Kidney epithelial cell (primary cell): Measurements from ENCODE around the gene PNO1. TPM values are rescaled to one million over a fixed set of nuclear protein-coding genes. Genes with fewer than 3 reads are reported as not detected.
"Not testable (repeated sequence)": the region's sequence is repeated elsewhere in the genome, so short reads cannot be mapped to it uniquely, and the experiment has no call there.

Experiments used
- DNase-seq: peaks from one replicate; pipeline ENCODE4 v3.0.0-alpha.2; 2010; ENCODE audit warnings: low read depth
- H3K27me3 ChIP-seq: 2 replicates; pipeline ENCODE4 v1.6.0; 2011; ENCODE audit warnings: low read length; ENCODE audit not compliant: control insufficient read depth, insufficient read depth
- H3K36me3 ChIP-seq: 2 replicates; pipeline ENCODE4 v1.5.1; 2011; ENCODE audit warnings: low read length; ENCODE audit not compliant: control insufficient read depth, insufficient read depth
- H3K4me3 ChIP-seq: 2 replicates; pipeline ENCODE4 v1.5.1; 2011; ENCODE audit warnings: low read depth, mild to moderate bottlenecking, control low read depth, low read length
- CTCF ChIP-seq: IDR thresholded peaks from 2 replicates; pipeline ENCODE4 v1.5.1; 2011; ENCODE audit warnings: mild to moderate bottlenecking, moderate library complexity, low read length, control low read depth, inconsistent platforms; ENCODE audit not compliant: insufficient read depth, poor library complexity, severe bottlenecking
- total RNA-seq: library from RNA; depleted of rRNA; stranded (reverse); fragments of >200 nt; gene quantifications from 2 replicates; pipeline ENCODE4 v1.2.3, GENCODE V29; 2015

Gene PNO1
- total RNA-seq, 1 donor from 2014 or later, result 21.2 TPM

GRCh38 chr2:68172990-68173700, 15.5 kb downstream of the PNO1 start:
- no peak for DNase-seq
- Histone ChIP-seq H3K36me3 (no peaks in the 10 kb centered on the region), H3K27me3 (no peaks in the 10 kb centered on the region), H3K4me3 (no peak overlapping the region)
- TF ChIP-seq CTCF, result no peak

- not testable (repeated sequence) for H3K27me3 ChIP-seq, H3K4me3 ChIP-seq, DNase-seq, H3K36me3 ChIP-seq
Measured at GRCh38 chr2:68175210-68175609, 17.5 kb downstream of the PNO1 start.

DNA sequence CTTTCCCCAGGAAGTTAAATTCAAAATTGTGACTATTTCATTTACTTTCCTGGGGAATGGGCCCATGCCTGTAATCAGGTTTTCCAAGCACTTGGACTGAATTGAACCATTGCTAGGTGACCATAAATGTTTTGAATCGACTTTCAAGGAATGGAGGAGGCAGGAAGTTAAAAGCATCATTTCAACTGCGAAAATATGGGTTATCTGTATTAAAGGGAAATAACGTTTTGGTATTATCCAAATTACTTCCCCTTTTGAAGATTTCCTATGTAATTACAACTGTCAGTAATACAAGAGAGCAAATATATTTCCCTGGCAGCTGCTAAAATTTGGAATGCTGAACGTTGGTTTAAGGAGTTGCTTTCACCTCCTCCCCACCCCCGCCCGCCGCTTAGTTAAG, 19.0 kb downstream of the PNO1 start:
- Histone ChIP-seq H3K4me3 (no peak overlapping the region), H3K36me3 (no peaks in the 10 kb centered on the region), H3K27me3 (no peaks in the 10 kb centered on the region)
- TF ChIP-seq CTCF, result no peak
- DNase-seq, result no peak

GRCh38 chr2:68177541-68177940, 19.9 kb downstream of the PNO1 start:
- DNase-seq, result no peak
- no peak overlapping the region for H3K4me3 ChIP-seq
- no peaks in the 10 kb centered on the region for H3K27me3 ChIP-seq
- TF ChIP-seq CTCF, result no peak
- no peaks in the 10 kb centered on the region for H3K36me3 ChIP-seq

GRCh38 chr2:68178432-68178831, 20.7 kb downstream of the PNO1 start:
- H3K36me3 ChIP-seq, result no peaks in the 10 kb centered on the region
- TF ChIP-seq CTCF, result no peak
- no peak overlapping the region for H3K4me3 ChIP-seq
- no peak for DNase-seq
- H3K27me3 ChIP-seq, result no peaks in the 10 kb centered on the region

DNA sequence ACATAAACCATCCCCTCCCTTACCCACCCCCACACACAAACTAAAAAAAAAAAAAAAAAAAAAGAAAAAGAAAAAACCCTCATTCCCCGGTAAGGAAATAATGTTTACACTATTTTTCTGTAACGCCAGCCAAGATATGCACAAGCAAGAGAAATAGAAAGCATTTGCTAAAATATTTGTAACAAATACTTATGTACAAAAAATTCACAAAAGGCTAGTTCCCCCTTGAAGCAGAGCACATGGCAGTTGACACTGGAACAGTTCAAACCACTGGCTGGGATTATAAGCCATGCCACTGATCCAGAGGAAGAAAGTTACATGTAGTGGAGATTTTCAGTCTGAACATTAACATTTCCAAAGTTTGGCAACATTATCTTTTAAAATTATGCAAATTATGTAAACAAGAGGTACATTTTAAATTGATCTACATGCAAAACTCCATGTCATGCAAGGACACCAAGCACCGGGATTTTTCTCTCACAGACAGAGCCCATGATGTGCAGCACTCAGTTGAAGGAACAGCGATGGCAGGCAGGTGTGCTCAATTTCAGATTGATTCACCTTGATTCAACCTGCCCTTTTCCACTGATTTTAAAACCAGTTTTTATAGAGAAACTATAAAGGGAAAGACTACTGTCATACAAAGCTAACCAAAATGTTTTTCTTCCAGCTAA, 21.4 kb downstream of the PNO1 start:
- Histone ChIP-seq H3K36me3 (no peaks in the 10 kb centered on the region), H3K27me3 (no peaks in the 10 kb centered on the region), H3K4me3 (no peak overlapping the region)
- no peak for DNase-seq
- TF ChIP-seq CTCF, result no peak
